HG03520 (cell line): ENCODE measurements around the gene SERTAD4.
"Not testable (repeated sequence)": the region's sequence is repeated elsewhere in the genome, so short reads cannot be mapped to it uniquely, and the experiment has no call there.

ENCODE experiments used
- ATAC-seq: cut with Tn5 transposase; IDR thresholded peaks from one replicate; pipeline ENCODE4 v1.9.1; 2021; ENCODE audit warnings: mild to moderate bottlenecking, moderate library complexity; ENCODE audit not compliant: unreplicated experiment

The SERTAD4 gene

GRCh38 chr1:210232511-210233215, at the start of gene SERTAD4:
Gene SERTAD4, plus strand, starts transcription at chr1:210232796. Its CDS starts 5,165 bp downstream, at chr1:210237961.
- ATAC-seq, result no peak

- ATAC-seq, result no peak
Observed at GRCh38 chr1:210185063-210185462, 47.5 kb upstream of the SERTAD4 start.

GRCh38 chr1:210187849-210188606, 44.6 kb upstream of the SERTAD4 start:
- ATAC-seq, result not testable (repeated sequence)

- ATAC-seq, result no peak
Observed at GRCh38 chr1:210189426-210189825, 43.2 kb upstream of the SERTAD4 start.

GRCh38 chr1:210195635-210196160, 36.9 kb upstream of the SERTAD4 start:
- no peak for ATAC-seq

- ATAC-seq, result not testable (repeated sequence)
Observed at GRCh38 chr1:210196266-210196665, 36.3 kb upstream of the SERTAD4 start.

- ATAC-seq, result no peak
Observed at GRCh38 chr1:210198840-210199239, 33.8 kb upstream of the SERTAD4 start.

- ATAC-seq, result no peak
Observed at GRCh38 chr1:210200124-210200736, 32.4 kb upstream of the SERTAD4 start.

GRCh38 chr1:210201681-210202080, 30.9 kb upstream of the SERTAD4 start:
- no peak for ATAC-seq

- ATAC-seq, result no peak
Observed at GRCh38 chr1:210207597-210208450, 24.8 kb upstream of the SERTAD4 start.

- ATAC-seq, result no peak
Observed at GRCh38 chr1:210213335-210213734, 19.3 kb upstream of the SERTAD4 start.

- no peak for ATAC-seq
Observed at GRCh38 chr1:210214573-210215409, 17.8 kb upstream of the SERTAD4 start.

- ATAC-seq, result no peak
Observed at GRCh38 chr1:210217482-210217881, 15.1 kb upstream of the SERTAD4 start.

- ATAC-seq, result no peak
Observed at GRCh38 chr1:210218047-210218446, 14.5 kb upstream of the SERTAD4 start.

- ATAC-seq, result no peak
Observed at GRCh38 chr1:210222340-210223006, 10.1 kb upstream of the SERTAD4 start.

- no peak for ATAC-seq
Observed at GRCh38 chr1:210223226-210223904, 9.2 kb upstream of the SERTAD4 start.

GRCh38 chr1:210228158-210228557, 4.4 kb upstream of the SERTAD4 start:
- no peak for ATAC-seq

- no peak for ATAC-seq
Observed at GRCh38 chr1:210230149-210230695, 2.4 kb upstream of the SERTAD4 start.
